ENCODE measurements around the gene SPG7. TPM values are rescaled to one million over a fixed set of nuclear protein-coding genes. Genes with fewer than 3 reads are reported as not detected.

The SPG7 gene
- polyA plus RNA-seq, 1 donor from 2014 or later: 216 TPM

DNA sequence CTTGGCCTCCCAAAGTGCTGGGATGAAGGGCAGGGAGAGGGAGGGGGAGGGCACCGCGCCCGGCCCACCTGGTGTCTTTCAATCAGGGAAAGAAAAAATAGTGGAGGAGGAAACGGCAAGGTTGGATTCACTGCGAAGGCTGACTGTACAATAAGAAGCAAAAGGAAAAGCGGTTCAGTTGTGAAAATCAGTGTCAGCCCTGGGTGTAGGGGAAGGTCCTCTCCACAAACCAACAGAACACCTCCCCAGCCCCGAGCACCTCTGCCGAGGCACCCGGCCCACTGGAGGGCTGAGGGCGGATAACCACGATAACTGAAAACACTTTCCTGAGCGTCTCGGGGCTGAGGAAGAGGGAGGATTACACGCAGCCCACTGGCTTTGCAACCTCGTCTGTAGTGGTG is 1.4 kb upstream of the SPG7 start:
- TF ChIP-seq EP300 (conservative IDR thresholded peaks at IDR 0.05; ENCODE audit: poor library complexity, severe bottlenecking): no peak
- TF ChIP-seq TAF1 (IDR thresholded peaks at IDR 0.05; ENCODE audit: low read depth): no peak
- TF ChIP-seq EZH2 (IDR thresholded peaks at IDR 0.05; ENCODE audit: borderline replicate concordance, insufficient read depth, low read length, poor library complexity, severe bottlenecking): no peak
- TF ChIP-seq POLR2AphosphoS5 (IDR thresholded peaks at IDR 0.05): no peak
- TF ChIP-seq MXI1 (conservative IDR thresholded peaks at IDR 0.05; ENCODE audit: poor library complexity, severe bottlenecking): no peak
- TF ChIP-seq SMC3 (conservative IDR thresholded peaks at IDR 0.05; ENCODE audit: poor library complexity): no peak
- TF ChIP-seq, protein P1, sequence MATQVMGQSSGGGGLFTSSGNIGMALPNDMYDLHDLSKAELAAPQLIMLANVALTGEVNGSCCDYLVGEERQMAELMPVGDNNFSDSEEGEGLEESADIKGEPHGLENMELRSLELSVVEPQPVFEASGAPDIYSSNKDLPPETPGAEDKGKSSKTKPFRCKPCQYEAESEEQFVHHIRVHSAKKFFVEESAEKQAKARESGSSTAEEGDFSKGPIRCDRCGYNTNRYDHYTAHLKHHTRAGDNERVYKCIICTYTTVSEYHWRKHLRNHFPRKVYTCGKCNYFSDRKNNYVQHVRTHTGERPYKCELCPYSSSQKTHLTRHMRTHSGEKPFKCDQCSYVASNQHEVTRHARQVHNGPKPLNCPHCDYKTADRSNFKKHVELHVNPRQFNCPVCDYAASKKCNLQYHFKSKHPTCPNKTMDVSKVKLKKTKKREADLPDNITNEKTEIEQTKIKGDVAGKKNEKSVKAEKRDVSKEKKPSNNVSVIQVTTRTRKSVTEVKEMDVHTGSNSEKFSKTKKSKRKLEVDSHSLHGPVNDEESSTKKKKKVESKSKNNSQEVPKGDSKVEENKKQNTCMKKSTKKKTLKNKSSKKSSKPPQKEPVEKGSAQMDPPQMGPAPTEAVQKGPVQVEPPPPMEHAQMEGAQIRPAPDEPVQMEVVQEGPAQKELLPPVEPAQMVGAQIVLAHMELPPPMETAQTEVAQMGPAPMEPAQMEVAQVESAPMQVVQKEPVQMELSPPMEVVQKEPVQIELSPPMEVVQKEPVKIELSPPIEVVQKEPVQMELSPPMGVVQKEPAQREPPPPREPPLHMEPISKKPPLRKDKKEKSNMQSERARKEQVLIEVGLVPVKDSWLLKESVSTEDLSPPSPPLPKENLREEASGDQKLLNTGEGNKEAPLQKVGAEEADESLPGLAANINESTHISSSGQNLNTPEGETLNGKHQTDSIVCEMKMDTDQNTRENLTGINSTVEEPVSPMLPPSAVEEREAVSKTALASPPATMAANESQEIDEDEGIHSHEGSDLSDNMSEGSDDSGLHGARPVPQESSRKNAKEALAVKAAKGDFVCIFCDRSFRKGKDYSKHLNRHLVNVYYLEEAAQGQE (IDR thresholded peaks at IDR 0.05; ENCODE audit: borderline replicate concordance): no peak
- TF ChIP-seq, protein P2, sequence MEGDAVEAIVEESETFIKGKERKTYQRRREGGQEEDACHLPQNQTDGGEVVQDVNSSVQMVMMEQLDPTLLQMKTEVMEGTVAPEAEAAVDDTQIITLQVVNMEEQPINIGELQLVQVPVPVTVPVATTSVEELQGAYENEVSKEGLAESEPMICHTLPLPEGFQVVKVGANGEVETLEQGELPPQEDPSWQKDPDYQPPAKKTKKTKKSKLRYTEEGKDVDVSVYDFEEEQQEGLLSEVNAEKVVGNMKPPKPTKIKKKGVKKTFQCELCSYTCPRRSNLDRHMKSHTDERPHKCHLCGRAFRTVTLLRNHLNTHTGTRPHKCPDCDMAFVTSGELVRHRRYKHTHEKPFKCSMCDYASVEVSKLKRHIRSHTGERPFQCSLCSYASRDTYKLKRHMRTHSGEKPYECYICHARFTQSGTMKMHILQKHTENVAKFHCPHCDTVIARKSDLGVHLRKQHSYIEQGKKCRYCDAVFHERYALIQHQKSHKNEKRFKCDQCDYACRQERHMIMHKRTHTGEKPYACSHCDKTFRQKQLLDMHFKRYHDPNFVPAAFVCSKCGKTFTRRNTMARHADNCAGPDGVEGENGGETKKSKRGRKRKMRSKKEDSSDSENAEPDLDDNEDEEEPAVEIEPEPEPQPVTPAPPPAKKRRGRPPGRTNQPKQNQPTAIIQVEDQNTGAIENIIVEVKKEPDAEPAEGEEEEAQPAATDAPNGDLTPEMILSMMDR (IDR thresholded peaks at IDR 0.05; ENCODE audit: poor library complexity, severe bottlenecking): no peak
- no peak for TF ChIP-seq RAD21 (conservative IDR thresholded peaks at IDR 0.05)
- Histone ChIP-seq H3K79me2 (replicated peaks; ENCODE audit: insufficient read depth, low read length) (peaks cover 27% of the 10 kb centered on the region), H3K27ac (ENCODE audit: low read length) (peak overlapping the region; percentile 87), H3K4me2 (ENCODE audit: low read length) (peak overlapping the region; percentile 88), H3K36me3 (ENCODE audit: insufficient read depth, low read length) (no peaks in the 10 kb centered on the region), H3K4me3 (ENCODE audit: low read length) (peak overlapping the region; percentile 94), H3K9me3 (ENCODE audit: low read length) (no peaks in the 10 kb centered on the region), H3F3A (ENCODE audit: insufficient read depth, low read length, poor library complexity, severe bottlenecking) (peaks cover 3% of the 10 kb centered on the region), H3K27me3 (ENCODE audit: insufficient read depth, low read depth, low read length) (no peaks in the 10 kb centered on the region), H4K20me1 (ENCODE audit: insufficient read depth) (no peaks in the 10 kb centered on the region), H3K9ac (ENCODE audit: low read length) (peak overlapping the region; percentile 93), H3K9me2 (ENCODE audit: insufficient read depth, low read length) (no peaks in the 10 kb centered on the region), H2AFZ (ENCODE audit: low read depth, low read length) (no peak overlapping the region)

DNA sequence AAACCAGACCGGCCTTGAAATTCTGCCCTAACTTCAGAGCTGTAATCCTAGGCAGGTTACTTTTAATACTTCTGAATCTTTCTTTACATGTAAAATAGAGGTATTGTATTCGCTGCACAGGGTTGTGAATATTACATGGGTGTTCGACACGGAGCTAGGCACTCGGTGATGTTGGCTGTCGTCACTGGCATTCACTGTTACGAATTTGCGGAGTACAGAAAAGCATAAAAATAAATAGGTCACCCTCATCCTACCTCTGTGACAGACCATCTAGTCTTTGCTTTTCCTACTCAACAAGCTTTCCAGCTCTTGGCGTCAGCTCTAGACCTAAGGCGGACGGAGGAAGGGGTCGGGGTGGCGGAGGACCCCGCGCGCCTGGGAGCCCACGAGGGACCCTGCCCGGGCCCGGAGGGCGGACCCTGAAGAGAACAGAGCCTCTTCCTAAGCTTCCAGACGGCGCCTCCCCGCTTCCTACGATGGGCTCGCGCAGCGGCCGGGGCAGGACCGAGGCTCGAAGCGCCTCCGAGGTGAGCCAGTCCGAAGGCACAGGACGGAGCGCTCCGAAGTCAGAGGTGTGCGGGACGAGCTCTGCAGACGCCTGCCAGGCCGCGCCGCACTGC is 879 bp upstream of the SPG7 start:
- Histone ChIP-seq H3K36me3 (ENCODE audit: insufficient read depth, low read length) (no peaks in the 10 kb centered on the region), H2AFZ (ENCODE audit: low read depth, low read length) (peak overlapping the region; percentile 41), H3K9me2 (ENCODE audit: insufficient read depth, low read length) (no peaks in the 10 kb centered on the region), H3K4me3 (ENCODE audit: low read length) (peak overlapping the region; percentile 94), H3K9ac (ENCODE audit: low read length) (peak overlapping the region; percentile 93), H3K4me2 (ENCODE audit: low read length) (peak overlapping the region; percentile 88), H4K20me1 (ENCODE audit: insufficient read depth) (no peaks in the 10 kb centered on the region), H3K79me2 (replicated peaks; ENCODE audit: insufficient read depth, low read length) (peaks cover 27% of the 10 kb centered on the region), H3K27ac (ENCODE audit: low read length) (peak overlapping the region; percentile 87), H3K27me3 (ENCODE audit: insufficient read depth, low read depth, low read length) (no peaks in the 10 kb centered on the region), H3K9me3 (ENCODE audit: low read length) (no peaks in the 10 kb centered on the region), H3F3A (ENCODE audit: insufficient read depth, low read length, poor library complexity, severe bottlenecking) (peaks cover 3% of the 10 kb centered on the region)
- TF ChIP-seq, protein P1 (IDR thresholded peaks at IDR 0.05; ENCODE audit: borderline replicate concordance): no peak
- TF ChIP-seq TAF1 (IDR thresholded peaks at IDR 0.05; ENCODE audit: low read depth) (no peak), EP300 (conservative IDR thresholded peaks at IDR 0.05; ENCODE audit: poor library complexity, severe bottlenecking) (no peak), POLR2AphosphoS5 (IDR thresholded peaks at IDR 0.05) (no peak), SMC3 (conservative IDR thresholded peaks at IDR 0.05; ENCODE audit: poor library complexity) (no peak), MXI1 (conservative IDR thresholded peaks at IDR 0.05; ENCODE audit: poor library complexity, severe bottlenecking) (no peak), RAD21 (conservative IDR thresholded peaks at IDR 0.05) (no peak), EZH2 (IDR thresholded peaks at IDR 0.05; ENCODE audit: borderline replicate concordance, insufficient read depth, low read length, poor library complexity, severe bottlenecking) (no peak)
- TF ChIP-seq, protein P2 (IDR thresholded peaks at IDR 0.05; ENCODE audit: poor library complexity, severe bottlenecking): no peak

Measured in neural cell (in vitro differentiated cells).